Gastrocnemius medialis (tissue), 4 donors: Measurements from ENCODE around the gene COL9A3. TPM values are rescaled to one million over a fixed set of nuclear protein-coding genes. Genes with fewer than 3 reads are reported as not detected.

Source experiments
- ATAC-seq, 2 donors: fragments of 150-250 bp; one replicate each; pipeline ENCODE4 v1.9.1; 2016
- DNase-seq, 2 donors: peaks; one replicate each; pipeline ENCODE4 v3.0.0-alpha.2; 2019
- H3K27ac ChIP-seq, 4 donors: fragments of 200-600 bp; sonication (generic); 1 replicate in 1 of 4; 2 replicates in 3 of 4; pipeline ENCODE4 v1.5.1; 2016 to 2018; ENCODE audit warnings: mild to moderate bottlenecking in 2 of 4, moderate library complexity in 1 of 4
- H3K27me3 ChIP-seq, 3 donors: fragments of 200-600 bp; sonication (generic) in 2 of 3; 1 replicate in 1 of 3; 2 replicates in 2 of 3; pipeline versions ENCODE4 v1.5.1 to v1.6.0; 2016 to 2019; ENCODE audit warnings: mild to moderate bottlenecking in 1 of 3, moderate library complexity in 1 of 3
- H3K36me3 ChIP-seq, 2 donors: fragments of 200-600 bp; sonication (generic) in 1 of 2; one replicate each; pipeline ENCODE4 v1.5.1; 2017 to 2018
- H3K4me1 ChIP-seq, 2 donors: fragments of 200-600 bp; sonication (generic) in 1 of 2; one replicate each; pipeline ENCODE4 v1.5.1; 2016 to 2017; ENCODE audit warnings: mild to moderate bottlenecking in 2 of 2
- H3K4me3 ChIP-seq, 4 donors: fragments of 200-600 bp; sonication (generic) in 3 of 4; 1 replicate in 1 of 4; 2 replicates in 3 of 4; pipeline ENCODE4 v1.5.1; 2016 to 2019; ENCODE audit warnings: mild to moderate bottlenecking in 2 of 4
- H3K9me3 ChIP-seq, 3 donors: fragments of 200-600 bp; sonication (generic) in 2 of 3; 1 replicate in 1 of 3; 2 replicates in 2 of 3; pipeline ENCODE4 v1.5.1; 2016 to 2019
- CTCF ChIP-seq, 5 experiments: fragments of 450-650 bp in 3 of 5; fragments of 200-600 bp in 2 of 5; sonication (generic) in 2 of 5; IDR thresholded peaks in 4 of 5; conservative IDR thresholded peaks in 1 of 5; 1 replicate in 4 of 5; 2 replicates in 1 of 5; pipeline ENCODE4 v1.5.1; 2016 to 2019; ENCODE audit warnings: antibody characterized with exemption in 5 of 5, mild to moderate bottlenecking in 3 of 5, moderate library complexity in 3 of 5
- POLR2A ChIP-seq, 2 donors: fragments of 450-650 bp; IDR thresholded peaks; one replicate each; pipeline ENCODE4 v1.6.1; 2017; ENCODE audit warnings: antibody characterized with exemption in 2 of 2, mild to moderate bottlenecking in 2 of 2, moderate library complexity in 2 of 2
- in situ Hi-C, 4 donors: fragments of 200-750 bp; cut with MboI; loops; one replicate each; pipeline versions ENCODE4 v1.15.0 to v1.8.0; 2017; ENCODE audit warnings: low sequenced_read_pairs in 4 of 4
- intact Hi-C: fragments of 100-400 bp; cut with DNase I; formaldehyde crosslinking; loops from one replicate; pipeline ENCODE4 v1.15.1; 2023; ENCODE audit warnings: low total_unique reads
- total RNA-seq, 4 donors: library from RNA; depleted of rRNA; stranded (reverse); fragments of >200 nt; gene quantifications; one replicate each; pipeline versions ENCODE4 v1.1.0 to v1.2.3, GENCODE V29; 2016

Gene COL9A3
- total RNA-seq, 4 donors from 2014 or later, result 0.41 to 4.1 (median 1.6) TPM

GRCh38 chr20:62770111-62770910 lies 46.5 kb upstream of the COL9A3 start:
- TF ChIP-seq POLR2A (IDR thresholded peaks at IDR 0.05) (no peak), CTCF (IDR thresholded peaks at IDR 0.05 in 4 of 5, conservative IDR thresholded peaks at IDR 0.05 in 1 of 5) (no peak)
- H3K36me3 ChIP-seq, result no peaks in the 10 kb centered on the region
- ATAC-seq (no peak), DNase-seq (no peak)
- no peak overlapping the region for H3K4me3 ChIP-seq
- H3K27ac ChIP-seq, result no peak overlapping the region
- H3K9me3 ChIP-seq, result no peaks in the 10 kb centered on the region
- H3K27me3 ChIP-seq, result peaks cover 37 to 40% (median 38%) of the 10 kb centered on the region in 3 donors
- no peaks in the 10 kb centered on the region for H3K4me1 ChIP-seq
- in situ Hi-C loops (no loop called here), intact Hi-C loops (no loop called here)

- H3K27ac ChIP-seq, result no peak overlapping the region
- ATAC-seq, result no peak
- peaks cover 32 to 35% (median 34%) of the 10 kb centered on the region in 3 donors for H3K27me3 ChIP-seq
- no peak overlapping the region for H3K4me3 ChIP-seq
- no peak for TF ChIP-seq POLR2A (IDR thresholded peaks at IDR 0.05)
- no peak for TF ChIP-seq CTCF (IDR thresholded peaks at IDR 0.05 in 4 of 5, conservative IDR thresholded peaks at IDR 0.05 in 1 of 5)
- in situ Hi-C loops (no loop called here), intact Hi-C loops (no loop called here)
- H3K36me3 ChIP-seq, result no peaks in the 10 kb centered on the region
- H3K4me1 ChIP-seq, result no peaks in the 10 kb centered on the region
- no peaks in the 10 kb centered on the region for H3K9me3 ChIP-seq
- no peak for DNase-seq
These were observed 45.9 kb upstream of the COL9A3 start for GRCh38 chr20:62770916-62771315.

- H3K4me1 ChIP-seq, result peaks cover 0 to 4% of the 10 kb centered on the region in 2 donors
- TF ChIP-seq POLR2A (IDR thresholded peaks at IDR 0.05), result no peak
- TF ChIP-seq CTCF (IDR thresholded peaks at IDR 0.05 in 4 of 5, conservative IDR thresholded peaks at IDR 0.05 in 1 of 5), result no peak
- intact Hi-C loops, result no loop called here
These were observed 45.3 kb upstream of the COL9A3 start for GRCh38 chr20:62771396-62772102.

GRCh38 chr20:62772103-62772611 lies 44.7 kb upstream of the COL9A3 start:
- TF ChIP-seq POLR2A (IDR thresholded peaks at IDR 0.05) (no peak), CTCF (IDR thresholded peaks at IDR 0.05 in 4 of 5, conservative IDR thresholded peaks at IDR 0.05 in 1 of 5) (no peak)
- ATAC-seq, result no peak
- intact Hi-C loops, result no loop called here
- in situ Hi-C loops, result no loop called here
- DNase-seq, result no peak
- Histone ChIP-seq H3K4me1 (peaks cover 0 to 4% of the 10 kb centered on the region in 2 donors), H3K36me3 (no peaks in the 10 kb centered on the region), H3K9me3 (no peaks in the 10 kb centered on the region), H3K27me3 (peaks cover 24 to 35% (median 32%) of the 10 kb centered on the region in 3 donors), H3K4me3 (no peak overlapping the region), H3K27ac (no peak overlapping the region)

More at GRCh38 chr20:62771396-62772102, 45.3 kb upstream of the COL9A3 start:
- no peaks in the 10 kb centered on the region for H3K9me3 ChIP-seq
- ATAC-seq, result no peak
- H3K36me3 ChIP-seq, result no peaks in the 10 kb centered on the region
- no peak overlapping the region for H3K27ac ChIP-seq
- in situ Hi-C loops, result no loop called here
- DNase-seq, result no peak
- no peak overlapping the region for H3K4me3 ChIP-seq
- H3K27me3 ChIP-seq, result peaks cover 30 to 35% (median 32%) of the 10 kb centered on the region in 3 donors
